GM19463 (cell line): ENCODE measurements around the gene SLC6A18.

Source experiments
- ATAC-seq: cut with Tn5 transposase; IDR thresholded peaks from one replicate; pipeline ENCODE4 v1.9.1; 2021; ENCODE audit warnings: mild to moderate bottlenecking, moderate library complexity; ENCODE audit not compliant: unreplicated experiment

Gene SLC6A18

GRCh38 chr5:1225081-1225480 is at the start of gene SLC6A18:
SLC6A18 (plus strand) TSS chr5:1225381; CDS start chr5:1225478, 97 bp downstream.
- ATAC-seq, result no peak

GRCh38 chr5:1175801-1176472 is 49.2 kb upstream of the SLC6A18 start:
- no peak for ATAC-seq

GRCh38 chr5:1176473-1177391 is 48.4 kb upstream of the SLC6A18 start:
- ATAC-seq, result no peak

- ATAC-seq, result no peak
Observed at GRCh38 chr5:1177826-1178528, 47.2 kb upstream of the SLC6A18 start.

GRCh38 chr5:1178529-1179382 is 46.4 kb upstream of the SLC6A18 start:
- no peak for ATAC-seq

- no peak for ATAC-seq
Observed at GRCh38 chr5:1179383-1179715, 45.8 kb upstream of the SLC6A18 start.

GRCh38 chr5:1180096-1180495 is 45.1 kb upstream of the SLC6A18 start:
- no peak for ATAC-seq

- no peak for ATAC-seq
Observed at GRCh38 chr5:1180841-1181271, 44.3 kb upstream of the SLC6A18 start.

GRCh38 chr5:1181451-1182359 is 43.5 kb upstream of the SLC6A18 start:
- ATAC-seq, result no peak

- ATAC-seq, result no peak
Observed at GRCh38 chr5:1182360-1182632, 42.9 kb upstream of the SLC6A18 start.

GRCh38 chr5:1182633-1183423 is 42.4 kb upstream of the SLC6A18 start:
- ATAC-seq, result no peak

GRCh38 chr5:1183424-1184162 is 41.6 kb upstream of the SLC6A18 start:
- no peak for ATAC-seq

- ATAC-seq, result no peak
Observed at GRCh38 chr5:1184163-1184470, 41.1 kb upstream of the SLC6A18 start.

GRCh38 chr5:1184481-1184880 is 40.7 kb upstream of the SLC6A18 start:
- no peak for ATAC-seq

GRCh38 chr5:1185038-1185627 is 40.0 kb upstream of the SLC6A18 start:
- ATAC-seq, result no peak

- ATAC-seq, result no peak
Observed at GRCh38 chr5:1185629-1186350, 39.4 kb upstream of the SLC6A18 start.
